NCI-H345 treated with DMSO at 0.1 percent for 48 hours (cell line): ENCODE data around the gene EPSTI1.
"Not testable (repeated sequence)": the region's sequence is repeated elsewhere in the genome, so short reads cannot be mapped to it uniquely, and the experiment has no call there.

Experiments
- DNase-seq: peaks from one replicate; lab custom pipeline; 2025; ENCODE audit not compliant: unreplicated experiment; lab: John Stamatoyannopoulos, UW

Gene EPSTI1

DNA sequence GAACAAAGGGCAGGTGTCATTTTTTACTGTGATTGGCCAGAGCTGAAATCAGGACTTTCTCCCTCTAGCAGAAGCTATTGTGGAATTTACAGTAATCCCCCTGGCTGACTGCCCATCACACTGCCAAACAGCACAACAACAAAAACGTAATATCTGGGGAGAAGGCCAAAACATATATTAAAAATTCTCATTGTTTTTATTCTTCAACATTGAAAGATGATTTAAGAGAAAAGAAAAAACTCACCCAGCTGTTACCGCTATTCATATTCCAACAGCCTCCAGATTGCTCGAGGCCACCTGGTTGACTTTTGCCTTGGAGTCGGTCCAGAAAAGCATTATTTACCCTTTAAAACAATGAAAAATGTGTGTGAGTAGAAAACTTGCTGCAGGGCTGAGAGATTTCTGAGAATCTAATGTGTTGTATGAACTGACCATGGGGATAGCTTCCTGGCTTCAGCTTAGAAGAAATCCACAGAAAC, 97.2 kb downstream of the EPSTI1 start:
- DNase-seq: no peak

GRCh38 chr13:42893214-42893671, 98.8 kb downstream of the EPSTI1 start:
- DNase-seq: no peak

DNA sequence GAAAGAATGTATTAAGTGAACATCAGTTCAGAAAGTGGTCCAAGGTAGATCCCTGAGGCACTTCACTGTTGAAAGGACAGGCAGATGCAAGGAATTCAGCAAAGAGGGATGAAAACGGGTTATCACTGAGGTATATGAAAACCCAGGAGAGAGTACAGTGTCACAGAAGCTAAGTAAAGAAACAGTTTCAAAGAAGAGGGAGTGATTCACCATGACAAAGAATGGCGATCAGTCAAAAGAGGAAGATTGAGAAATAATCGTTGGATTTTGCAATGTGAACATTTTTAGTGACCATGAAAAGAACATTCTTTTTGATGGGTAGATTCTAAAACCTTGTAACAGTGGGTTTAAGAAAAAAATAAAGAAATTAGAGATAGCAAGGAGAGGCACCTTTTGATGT, 99.3 kb downstream of the EPSTI1 start:
- no peak for DNase-seq

GRCh38 chr13:42891591-42891990, 100.5 kb downstream of the EPSTI1 start:
- DNase-seq: no peak

GRCh38 chr13:42885325-42885724, 106.7 kb downstream of the EPSTI1 start:
- DNase-seq: no peak

DNA sequence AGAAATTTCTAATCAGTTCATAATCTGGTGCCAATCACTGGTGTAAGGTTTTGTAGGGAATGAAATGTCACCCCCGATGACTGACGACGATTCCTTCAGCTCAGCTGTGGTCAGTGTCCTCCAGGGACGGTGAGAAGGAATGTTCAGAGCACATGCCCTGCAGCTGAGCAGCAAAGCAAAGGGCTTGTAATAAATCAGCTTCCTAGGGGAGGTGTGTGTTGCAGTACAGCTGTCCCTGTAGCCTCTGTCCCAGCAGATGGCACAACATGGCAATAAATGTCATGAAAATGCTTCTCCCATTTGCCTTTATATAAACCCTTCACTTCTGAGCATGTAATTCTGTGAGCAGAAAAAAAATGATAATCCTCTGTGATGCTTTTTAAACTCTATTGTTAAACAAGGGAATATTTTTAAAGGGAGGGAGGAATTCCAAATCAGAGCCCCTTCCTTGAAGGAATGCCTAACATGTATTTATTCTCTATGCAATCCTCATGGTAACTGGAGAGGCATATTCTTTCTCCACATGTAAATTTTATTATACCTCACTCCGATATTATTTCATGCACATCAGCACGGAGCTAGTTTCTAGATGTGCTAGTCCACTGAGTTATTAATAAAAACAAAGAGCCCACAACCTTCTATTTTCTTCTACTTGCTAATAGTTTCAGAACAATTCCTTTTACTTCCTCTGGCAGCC, 108.1 kb downstream of the EPSTI1 start:
- no peak for DNase-seq

DNA sequence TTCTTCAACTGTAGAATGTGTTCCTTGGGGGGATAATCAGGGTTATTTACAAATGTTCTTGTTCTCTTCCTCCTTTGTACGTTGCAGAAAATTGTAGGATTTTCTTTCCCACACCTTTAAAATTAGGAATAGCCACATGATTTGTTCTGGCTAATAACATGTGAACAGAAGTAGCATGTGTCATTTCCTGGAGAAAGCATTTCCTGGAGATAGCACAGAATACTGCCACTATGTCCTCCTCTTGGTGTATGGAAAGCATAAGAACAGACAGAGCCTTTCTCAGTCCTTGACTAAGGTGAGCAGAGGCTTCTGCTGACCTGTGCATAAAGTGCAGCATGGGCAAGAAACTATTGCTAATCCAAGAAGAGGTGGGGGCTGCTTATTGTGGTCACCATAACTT, 108.9 kb downstream of the EPSTI1 start:
- DNase-seq: no peak

- no peak for DNase-seq
Measured at GRCh38 chr13:42880056-42880605, 111.9 kb downstream of the EPSTI1 start.

- no peak for DNase-seq
Measured at GRCh38 chr13:42878721-42879120, 113.3 kb downstream of the EPSTI1 start.

- DNase-seq: no peak
Measured at GRCh38 chr13:42876887-42877545, 115.0 kb downstream of the EPSTI1 start.

- no peak for DNase-seq
Measured at GRCh38 chr13:42876270-42876714, 115.7 kb downstream of the EPSTI1 start.

- DNase-seq: no peak
Measured at GRCh38 chr13:42875475-42876269, 116.4 kb downstream of the EPSTI1 start.

DNA sequence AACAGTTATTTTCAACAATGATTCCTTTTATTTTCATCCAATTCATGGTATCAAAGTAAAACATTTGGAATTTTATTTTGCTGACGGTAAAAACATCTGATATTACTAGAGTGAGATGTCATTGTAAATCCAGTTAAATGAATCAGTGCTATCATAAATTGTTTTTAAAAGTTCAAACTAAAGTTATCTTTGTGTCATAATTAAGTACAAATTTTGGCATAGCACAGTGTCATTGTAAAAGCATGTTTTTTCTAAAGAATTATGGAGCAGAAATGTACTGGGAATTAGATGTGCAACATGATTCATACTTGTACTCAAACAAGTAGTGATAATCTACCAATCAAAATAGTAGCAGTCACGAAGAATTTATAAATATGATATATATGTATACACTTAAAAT, 117.8 kb downstream of the EPSTI1 start:
- no peak for DNase-seq

- no peak for DNase-seq
Measured at GRCh38 chr13:42873081-42873480, 119.0 kb downstream of the EPSTI1 start.

- no peak for DNase-seq
Measured at GRCh38 chr13:42867232-42867631, 124.8 kb downstream of the EPSTI1 start.

GRCh38 chr13:42865768-42866102, 126.3 kb downstream of the EPSTI1 start:
- no peak for DNase-seq

- no peak for DNase-seq
Measured at GRCh38 chr13:42864952-42865767, 126.9 kb downstream of the EPSTI1 start.

DNA sequence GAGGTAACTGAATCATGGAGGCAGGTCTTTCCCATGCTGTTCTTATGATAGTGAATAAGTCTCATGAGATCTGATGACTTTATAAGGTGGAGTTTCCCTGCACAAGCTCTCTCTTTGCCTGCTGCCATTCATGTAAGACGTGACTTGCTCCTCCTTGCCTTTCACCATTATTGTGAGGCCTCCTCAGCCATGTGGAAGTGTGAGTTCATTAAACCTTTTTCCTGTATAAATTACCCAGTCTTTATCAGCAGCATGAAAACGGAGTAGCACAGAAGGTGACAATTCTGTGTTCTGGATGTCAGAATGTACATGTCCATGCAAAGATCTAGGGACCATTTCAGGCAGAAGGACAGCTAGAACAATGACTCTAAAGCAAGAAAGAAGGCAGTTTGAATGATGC, 129.7 kb downstream of the EPSTI1 start:
- DNase-seq: not testable (repeated sequence)

DNA sequence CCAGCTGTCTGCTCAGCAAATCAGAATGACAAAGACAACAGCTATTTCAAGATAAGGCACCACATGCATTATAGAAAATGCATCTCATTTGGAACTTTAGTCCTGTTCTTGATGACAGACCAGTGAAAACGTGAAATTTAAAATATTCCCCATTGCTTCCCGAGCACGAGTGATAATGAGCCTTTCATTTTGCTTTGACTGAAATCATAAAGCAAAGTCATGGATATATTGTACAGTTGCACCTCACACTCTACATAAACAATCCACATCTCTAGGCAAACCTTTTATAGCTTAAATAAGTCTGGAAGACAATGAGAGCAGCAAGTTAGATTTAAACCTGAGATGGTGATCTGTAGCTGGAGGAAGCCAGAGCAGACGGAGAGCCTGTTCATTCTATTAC, 131.6 kb downstream of the EPSTI1 start:
- no peak for DNase-seq

GRCh38 chr13:42859760-42860159, 132.3 kb downstream of the EPSTI1 start:
- DNase-seq: no peak

- DNase-seq: no peak
Measured at GRCh38 chr13:42855410-42855809, 136.6 kb downstream of the EPSTI1 start.
